ENCODE measurements around the gene ABCA10.

DNA sequence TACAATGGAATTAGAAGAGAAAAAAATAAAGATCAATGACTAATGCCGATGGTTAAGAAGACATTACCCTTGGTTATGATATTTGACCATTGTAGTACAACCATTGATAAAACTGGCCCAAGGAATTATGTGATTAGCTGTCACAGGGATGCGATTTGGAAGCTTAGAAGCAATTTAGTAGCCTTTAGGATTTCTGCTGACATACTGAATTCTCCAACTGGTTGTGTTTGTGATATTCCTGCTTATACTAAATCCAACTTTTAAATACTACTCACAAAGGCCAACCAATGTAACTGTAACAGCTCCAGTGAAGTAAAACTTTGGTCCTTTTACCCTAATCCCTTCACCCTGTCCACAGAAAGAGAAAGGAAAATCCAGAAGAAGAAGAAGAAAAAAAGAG, 55.5 kb downstream of the ABCA10 start:
- TF ChIP-seq, protein P1, sequence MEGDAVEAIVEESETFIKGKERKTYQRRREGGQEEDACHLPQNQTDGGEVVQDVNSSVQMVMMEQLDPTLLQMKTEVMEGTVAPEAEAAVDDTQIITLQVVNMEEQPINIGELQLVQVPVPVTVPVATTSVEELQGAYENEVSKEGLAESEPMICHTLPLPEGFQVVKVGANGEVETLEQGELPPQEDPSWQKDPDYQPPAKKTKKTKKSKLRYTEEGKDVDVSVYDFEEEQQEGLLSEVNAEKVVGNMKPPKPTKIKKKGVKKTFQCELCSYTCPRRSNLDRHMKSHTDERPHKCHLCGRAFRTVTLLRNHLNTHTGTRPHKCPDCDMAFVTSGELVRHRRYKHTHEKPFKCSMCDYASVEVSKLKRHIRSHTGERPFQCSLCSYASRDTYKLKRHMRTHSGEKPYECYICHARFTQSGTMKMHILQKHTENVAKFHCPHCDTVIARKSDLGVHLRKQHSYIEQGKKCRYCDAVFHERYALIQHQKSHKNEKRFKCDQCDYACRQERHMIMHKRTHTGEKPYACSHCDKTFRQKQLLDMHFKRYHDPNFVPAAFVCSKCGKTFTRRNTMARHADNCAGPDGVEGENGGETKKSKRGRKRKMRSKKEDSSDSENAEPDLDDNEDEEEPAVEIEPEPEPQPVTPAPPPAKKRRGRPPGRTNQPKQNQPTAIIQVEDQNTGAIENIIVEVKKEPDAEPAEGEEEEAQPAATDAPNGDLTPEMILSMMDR (IDR thresholded peaks at IDR 0.05 in 4 of 5, conservative IDR thresholded peaks at IDR 0.05 in 1 of 5) = no peak
- no peak for TF ChIP-seq POLR2A (IDR thresholded peaks at IDR 0.05)
